HEK293T (cell line): ENCODE results near the gene SNAPC5.

Experiments used
- ARNT ChIP-seq: fragments of 450-650 bp; IDR thresholded peaks from 2 replicates; pipeline ENCODE4 v1.6.1; 2017; ENCODE audit warnings: mild to moderate bottlenecking
- BHLHE40 ChIP-seq: fragments of 450-650 bp; IDR thresholded peaks from 2 replicates; pipeline ENCODE4 v1.6.1; 2016; ENCODE audit warnings: mild to moderate bottlenecking, moderate library complexity, borderline replicate concordance
- CTBP1 ChIP-seq: fragments of 450-650 bp; IDR thresholded peaks from 2 replicates; pipeline ENCODE4 v1.6.1; 2016; ENCODE audit warnings: borderline replicate concordance
- ELF4 ChIP-seq: fragments of 450-650 bp; IDR thresholded peaks from 2 replicates; pipeline ENCODE4 v1.6.1; 2017; ENCODE audit warnings: antibody characterized with exemption
- FOXA1 ChIP-seq: fragments of 450-650 bp; IDR thresholded peaks from 2 replicates; pipeline ENCODE4 v1.6.1; 2016; ENCODE audit warnings: mild to moderate bottlenecking
- FOXK2 ChIP-seq: fragments of 450-650 bp; IDR thresholded peaks from 2 replicates; pipeline ENCODE4 v1.6.1; 2016; ENCODE audit warnings: mild to moderate bottlenecking
- FOXM1 ChIP-seq: fragments of 450-650 bp; IDR thresholded peaks from 2 replicates; pipeline ENCODE4 v1.6.1; 2017; ENCODE audit warnings: mild to moderate bottlenecking, borderline replicate concordance
- L3MBTL2 ChIP-seq: fragments of 450-650 bp; conservative IDR thresholded peaks from 2 replicates; pipeline ENCODE4 v1.6.1; 2016; ENCODE audit warnings: mild to moderate bottlenecking
- NFRKB ChIP-seq: fragments of 450-650 bp; IDR thresholded peaks from 2 replicates; pipeline ENCODE4 v1.6.1; 2016; ENCODE audit warnings: mild to moderate bottlenecking, moderate library complexity
- SP1 ChIP-seq: fragments of 450-650 bp; IDR thresholded peaks from 2 replicates; pipeline ENCODE4 v1.6.1; 2017
- SUZ12 ChIP-seq: fragments of 450-650 bp; IDR thresholded peaks from 2 replicates; pipeline ENCODE4 v1.6.1; 2016; ENCODE audit warnings: mild to moderate bottlenecking
- TARDBP ChIP-seq: fragments of 450-650 bp; IDR thresholded peaks from 2 replicates; pipeline ENCODE4 v1.6.1; 2016
- ZNF384 ChIP-seq: fragments of 450-650 bp; IDR thresholded peaks from 2 replicates; pipeline ENCODE4 v1.6.1; 2016

DNA sequence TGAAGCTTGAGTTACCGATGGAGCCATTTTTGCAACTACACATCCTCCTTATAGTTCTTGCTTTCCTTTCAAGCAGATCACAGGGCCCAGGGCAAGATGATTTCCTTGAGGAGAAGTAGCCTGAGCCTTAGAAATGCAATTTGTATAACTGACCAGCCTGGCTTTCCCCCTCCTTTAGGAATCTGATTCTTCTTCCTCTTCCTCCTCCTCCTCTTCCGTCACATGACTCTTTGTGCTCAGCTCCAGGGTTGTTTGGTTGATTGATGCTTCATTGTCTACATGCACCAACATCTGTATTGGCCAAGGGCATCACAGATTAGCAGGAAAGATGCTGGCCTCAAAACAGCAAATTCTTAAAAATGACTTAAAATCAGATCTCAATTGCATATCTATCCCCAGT, 3.3 kb downstream of the SNAPC5 start:
- no peak for TF ChIP-seq NFRKB
- TF ChIP-seq FOXM1, result no peak
- TF ChIP-seq SUZ12, result no peak
- TF ChIP-seq BHLHE40, result no peak
- no peak for TF ChIP-seq CTBP1
- TF ChIP-seq ELF4, result no peak
- no peak for TF ChIP-seq TARDBP
- TF ChIP-seq FOXA1, result no peak
- no peak for TF ChIP-seq SP1
- no peak for TF ChIP-seq ZNF384
- no peak for TF ChIP-seq ARNT
- TF ChIP-seq FOXK2, result no peak
- no peak for TF ChIP-seq L3MBTL2
